HEK293T (cell line): Measurements from ENCODE around the gene ZNF200.
A peak's percentile ranks its signal among the peaks of the same experiment; 100 is the strongest.

Experiments used
- CTCF ChIA-PET: fragments of 350-600 bp; formaldehyde crosslinking; extraction: SDS; loops from one replicate; lab custom pipeline; 2021; ENCODE audit warnings: antibody characterized with exemption, inconsistent platforms; lab: Yijun Ruan, JAX
- POLR2A ChIA-PET: fragments of 350-600 bp; formaldehyde crosslinking; extraction: SDS; loops from one replicate; lab custom pipeline; 2020; ENCODE audit warnings: antibody characterized with exemption, inconsistent platforms; lab: Yijun Ruan, JAX
- DNase-seq: peaks from one replicate; pipeline ENCODE4 v3.0.0; 2012; ENCODE audit warnings: mixed read lengths; ENCODE audit errors: extremely low spot score
- ELF4 ChIP-seq: fragments of 450-650 bp; IDR thresholded peaks from 2 replicates; pipeline ENCODE4 v1.6.1; 2017; ENCODE audit warnings: antibody characterized with exemption
- L3MBTL2 ChIP-seq: fragments of 450-650 bp; conservative IDR thresholded peaks from 2 replicates; pipeline ENCODE4 v1.6.1; 2016; ENCODE audit warnings: mild to moderate bottlenecking
- SP1 ChIP-seq: fragments of 450-650 bp; IDR thresholded peaks from 2 replicates; pipeline ENCODE4 v1.6.1; 2017
- ZNF384 ChIP-seq: fragments of 450-650 bp; IDR thresholded peaks from 2 replicates; pipeline ENCODE4 v1.6.1; 2016

The ZNF200 gene

DNA sequence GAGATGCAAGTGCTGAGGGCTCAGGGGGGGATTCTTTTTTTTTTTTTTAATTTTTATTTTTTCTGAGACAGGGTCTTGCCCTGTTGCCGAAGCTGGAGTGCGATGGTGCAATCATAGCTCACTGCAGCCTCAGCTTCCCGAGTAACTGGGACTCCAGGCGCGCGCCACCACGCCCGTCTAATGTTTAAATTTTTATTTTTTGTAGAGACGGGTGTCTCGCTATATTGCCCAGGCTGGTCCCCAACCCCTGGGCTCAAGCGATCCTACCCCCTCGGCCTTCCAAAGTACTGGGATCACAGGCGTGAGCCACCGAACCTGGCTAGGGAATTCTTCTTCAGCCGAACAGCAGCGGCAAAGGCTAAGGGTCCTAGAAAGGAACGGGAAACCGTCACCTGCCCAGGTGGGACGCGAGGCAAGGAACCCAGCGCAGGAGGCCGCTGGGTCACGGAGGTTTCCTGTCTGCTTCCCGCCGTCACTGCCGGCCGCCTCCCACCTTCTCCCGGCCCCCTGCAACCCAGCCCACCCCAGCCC is 60.3 kb downstream of the ZNF200 start:
- ChIA-PET CTCF (interaction anchor here (1.2 to 1.7 kb wide), 2 partner anchors 9 to 17 kb away, joined by 5 to 6 read pairs; no protein-coding TSS in a partner anchor), POLR2A (interaction anchor here (0.6 to 1.3 kb wide), 4 partner anchors 16 to 108 kb away, joined by 3 read pairs; no protein-coding TSS in a partner anchor)
- TF ChIP-seq ZNF384, result peak; percentile 70
- no peak for TF ChIP-seq SP1
- no peak for TF ChIP-seq L3MBTL2
- DNase-seq, result no peak

DNA sequence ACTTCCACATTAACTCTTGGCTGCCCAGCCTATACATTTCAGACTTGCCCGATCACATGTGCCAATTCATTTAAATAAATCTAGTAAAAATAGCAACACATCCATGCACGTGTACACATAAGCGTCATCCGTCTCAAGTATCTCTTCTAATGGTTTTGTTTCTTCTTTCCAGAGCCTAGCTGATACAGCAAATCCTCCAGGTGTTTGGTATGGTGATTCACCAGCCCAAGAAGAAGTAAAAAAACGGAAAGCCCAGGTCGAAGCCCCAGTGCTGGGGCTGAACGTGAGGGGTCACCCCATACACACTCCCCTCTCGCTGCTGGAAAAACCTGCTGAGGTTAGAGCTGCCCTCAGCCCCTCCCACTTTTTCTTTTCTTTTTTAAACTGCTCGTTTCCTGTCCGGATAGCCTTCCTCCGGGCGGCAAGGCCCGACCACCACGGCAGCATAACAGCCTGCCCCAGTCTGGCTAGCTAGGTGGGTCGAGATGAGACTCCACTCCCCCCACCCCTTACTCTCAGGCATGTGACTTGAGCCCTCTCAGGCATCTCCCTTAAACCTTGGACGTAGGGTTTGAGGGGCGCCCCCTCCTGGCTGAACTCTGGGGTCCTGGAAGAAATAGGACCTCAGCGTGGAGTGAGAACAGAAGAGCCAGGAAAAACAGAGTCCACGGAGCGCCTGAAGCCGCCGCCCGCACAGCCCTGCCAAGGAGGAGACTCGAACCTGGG is 60.9 kb downstream of the ZNF200 start:
- ChIA-PET POLR2A (interaction anchor here (0.7 to 2.3 kb wide), 4 partner anchors 15 to 108 kb away, joined by 3 to 11 read pairs (median 3); no protein-coding TSS in a partner anchor), CTCF (interaction anchor here (0.8 to 1.7 kb wide), 4 partner anchors 10 to 22 kb away, joined by 3 to 6 read pairs (median 4); no protein-coding TSS in a partner anchor)
- peak; percentile 66 for DNase-seq
- TF ChIP-seq ELF4 (no peak), L3MBTL2 (peak; percentile 21; the same call in 1 of the 2 replicates)
